A172 (cell line): ENCODE data around the gene TMEM134. TPM values are rescaled to one million over a fixed set of nuclear protein-coding genes. Genes with fewer than 3 reads are reported as not detected.

Source experiments
- DNase-seq: peaks from one replicate; pipeline ENCODE4 v3.0.0-alpha.2; 2015; ENCODE audit warnings: low spot score
- total RNA-seq: library from RNA; depleted of rRNA; stranded (reverse); fragments of >200 nt; shearing (Covaris generic); gene quantifications from 2 replicates; pipeline ENCODE4 v1.2.3, GENCODE V29; 2014

TMEM134 gene
- total RNA-seq, 1 experiment from 2014 or later: 20.0 TPM

GRCh38 chr11:67500831-67501715 lies 32.0 kb upstream of the TMEM134 start:
- no peak for DNase-seq

- no peak for DNase-seq
These were observed 31.4 kb upstream of the TMEM134 start for GRCh38 chr11:67500484-67500821.

- no peak for DNase-seq
These were observed 30.9 kb upstream of the TMEM134 start for GRCh38 chr11:67499808-67500483.

DNA sequence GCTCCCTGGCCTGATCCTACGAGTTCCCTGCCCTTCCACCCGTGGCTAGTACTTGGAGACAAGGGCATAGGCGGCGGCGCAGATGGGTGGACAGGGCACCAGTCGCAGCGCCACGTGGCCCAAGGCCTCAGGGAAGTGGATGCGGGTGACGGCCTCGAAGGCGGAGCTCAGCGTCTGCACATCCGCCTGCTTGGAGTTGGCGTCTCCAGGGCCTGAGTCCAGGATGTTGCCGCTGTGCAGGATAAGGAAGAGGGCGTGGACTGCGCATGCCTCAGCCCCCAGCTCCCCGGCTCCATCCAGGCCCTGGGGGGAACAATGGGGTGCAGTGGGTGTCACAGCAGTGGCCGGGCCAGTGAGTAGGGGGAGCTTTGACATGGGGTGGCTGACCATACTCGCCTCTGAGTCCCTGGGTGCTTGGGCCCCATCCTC lies 29.5 kb upstream of the TMEM134 start:
- no peak for DNase-seq

- no peak for DNase-seq
These were observed 28.7 kb upstream of the TMEM134 start for GRCh38 chr11:67497656-67498291.

DNA sequence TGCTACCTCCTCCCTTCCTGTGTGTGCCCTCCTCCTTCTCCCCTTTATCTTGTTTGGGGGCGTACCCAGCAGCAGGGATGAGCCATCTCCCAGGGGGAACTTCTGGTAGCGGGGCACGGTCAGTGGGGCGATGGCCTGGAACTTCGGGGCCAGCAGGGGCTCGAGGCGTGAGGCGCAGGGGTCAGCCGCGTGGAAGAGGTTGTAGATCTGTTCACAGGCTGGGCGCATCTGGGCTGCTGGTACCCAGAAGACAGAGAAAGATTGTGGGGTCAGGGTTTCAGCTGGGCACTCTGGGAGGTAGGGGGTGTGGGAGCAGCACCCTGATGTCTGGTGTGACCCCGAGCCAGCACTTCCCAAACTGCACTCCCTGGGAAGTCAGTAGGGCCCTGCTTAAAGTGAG lies 27.1 kb upstream of the TMEM134 start:
- no peak for DNase-seq

- DNase-seq: no peak
These were observed 26.4 kb upstream of the TMEM134 start for GRCh38 chr11:67495234-67496005.

GRCh38 chr11:67494371-67495233 lies 25.6 kb upstream of the TMEM134 start:
- no peak for DNase-seq

DNA sequence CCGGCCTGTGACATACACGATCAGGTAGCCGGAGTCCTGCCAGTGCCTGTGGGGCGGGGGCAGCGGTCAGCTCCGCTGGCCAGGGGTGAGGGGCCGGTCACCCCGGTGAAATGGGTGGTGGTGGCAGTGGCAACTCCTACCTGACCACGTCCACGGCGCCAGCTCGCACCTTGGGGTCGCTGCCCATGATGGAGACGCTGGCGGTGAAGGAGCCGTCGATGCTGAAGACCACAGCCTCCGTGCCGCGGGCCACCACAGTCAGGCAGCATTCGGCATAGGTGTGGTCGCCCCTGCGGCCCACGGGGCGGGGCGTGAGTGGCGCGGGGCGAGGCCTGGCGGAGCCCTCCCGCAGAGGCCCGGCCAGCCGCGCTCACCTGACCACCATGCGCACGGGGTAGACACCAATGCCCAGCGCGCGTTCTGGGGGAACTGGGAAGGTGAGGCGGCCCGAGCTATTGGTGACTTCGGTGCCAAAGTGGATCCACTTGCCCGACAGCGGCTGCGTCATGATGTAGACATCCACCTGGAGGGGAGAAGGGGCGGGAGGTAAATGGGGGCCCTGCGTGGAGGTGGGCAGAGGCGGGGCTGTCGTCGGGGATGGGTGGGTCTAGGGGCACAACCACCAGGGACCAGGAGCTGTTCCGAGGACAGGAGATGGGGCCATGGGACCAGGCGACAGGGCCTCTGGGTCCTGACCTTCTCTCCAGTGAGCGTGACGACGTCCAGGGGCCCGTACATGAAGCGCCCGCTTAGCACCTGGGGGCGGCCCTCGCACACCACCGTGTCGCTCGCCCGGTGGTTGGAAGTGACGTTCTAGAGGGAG lies 24.7 kb upstream of the TMEM134 start:
- no peak for DNase-seq

DNA sequence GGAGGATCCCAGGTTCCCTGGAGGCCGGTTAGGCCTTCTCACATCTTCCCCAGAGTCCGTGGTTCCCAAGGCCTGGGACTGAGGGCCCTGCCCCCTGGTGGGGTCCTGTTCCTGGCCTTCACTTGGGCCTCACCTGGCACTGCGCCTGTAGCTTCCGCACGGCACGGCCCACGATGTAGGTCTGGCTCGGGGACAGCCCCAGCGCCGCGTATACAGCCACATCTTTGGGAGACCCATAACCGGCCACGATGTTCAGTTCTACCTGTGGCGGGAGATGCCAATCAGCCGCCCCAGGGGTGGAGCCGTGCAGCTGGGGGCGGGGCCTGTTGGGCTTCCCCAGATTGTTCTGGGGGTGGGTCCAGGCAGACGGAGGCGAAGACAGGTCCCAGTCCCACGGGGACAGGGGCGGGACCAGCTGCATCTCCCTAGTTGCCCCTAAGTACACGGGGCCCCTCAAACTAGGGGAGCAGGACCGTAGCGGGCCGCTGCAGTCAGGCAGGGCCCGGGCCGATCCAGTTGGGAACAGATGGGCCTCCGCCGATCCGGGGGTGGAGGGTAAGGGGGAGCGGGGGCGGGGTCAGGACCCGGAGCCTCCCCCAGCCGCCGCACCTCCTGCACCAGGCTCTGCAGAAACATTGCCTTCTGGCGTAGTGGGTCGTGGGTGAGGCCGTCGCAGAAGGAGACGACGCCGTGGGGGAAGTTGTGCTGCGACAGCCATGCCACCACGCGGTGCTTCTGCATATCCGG lies 23.9 kb upstream of the TMEM134 start:
- DNase-seq: no peak

DNA sequence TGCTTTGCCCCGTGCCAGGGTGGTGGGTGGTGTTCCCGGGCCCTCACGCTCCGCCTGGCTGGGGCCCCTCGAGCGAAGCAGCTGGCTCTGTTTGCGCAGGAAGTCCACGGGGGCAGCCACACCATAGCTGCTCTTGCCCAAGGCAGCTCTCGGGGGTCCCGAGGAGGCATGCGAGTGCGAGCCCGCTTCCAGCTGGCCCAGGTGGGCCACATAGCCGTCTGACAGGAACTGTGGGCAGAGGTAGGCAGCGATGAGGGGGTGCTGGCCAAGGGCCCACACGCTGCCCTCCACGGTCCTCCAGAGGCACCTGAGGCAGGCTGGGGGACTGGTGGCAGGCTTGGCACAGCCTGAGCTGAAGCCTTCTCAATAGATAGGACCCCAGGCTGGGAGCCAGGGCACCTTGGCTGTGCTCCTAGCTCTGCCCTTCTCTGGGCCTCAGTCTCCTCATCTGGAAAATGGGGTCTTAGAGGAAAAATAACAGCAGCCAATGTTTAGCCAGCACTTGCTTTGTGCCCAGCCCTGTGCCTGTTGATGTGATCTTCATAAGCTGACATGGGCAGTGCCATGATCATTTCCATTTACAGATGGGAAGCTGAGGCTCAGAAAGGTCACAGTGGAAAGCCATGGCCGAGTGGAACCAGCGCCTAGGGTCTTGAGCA lies 23.1 kb upstream of the TMEM134 start:
- no peak for DNase-seq

- DNase-seq: no peak
These were observed 22.4 kb upstream of the TMEM134 start for GRCh38 chr11:67491276-67492068.

DNA sequence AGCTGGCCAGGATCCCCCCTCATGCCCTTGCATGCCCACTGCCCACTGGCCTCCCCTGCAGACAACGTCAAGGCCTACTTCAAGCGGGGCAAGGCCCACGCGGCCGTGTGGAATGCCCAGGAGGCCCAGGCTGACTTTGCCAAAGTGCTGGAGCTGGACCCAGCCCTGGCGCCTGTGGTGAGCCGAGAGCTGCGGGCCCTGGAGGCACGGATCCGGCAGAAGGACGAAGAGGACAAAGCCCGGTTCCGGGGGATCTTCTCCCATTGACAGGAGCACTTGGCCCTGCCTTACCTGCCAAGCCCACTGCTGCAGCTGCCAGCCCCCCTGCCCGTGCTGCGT lies 21.6 kb upstream of the TMEM134 start:
- no peak for DNase-seq

DNA sequence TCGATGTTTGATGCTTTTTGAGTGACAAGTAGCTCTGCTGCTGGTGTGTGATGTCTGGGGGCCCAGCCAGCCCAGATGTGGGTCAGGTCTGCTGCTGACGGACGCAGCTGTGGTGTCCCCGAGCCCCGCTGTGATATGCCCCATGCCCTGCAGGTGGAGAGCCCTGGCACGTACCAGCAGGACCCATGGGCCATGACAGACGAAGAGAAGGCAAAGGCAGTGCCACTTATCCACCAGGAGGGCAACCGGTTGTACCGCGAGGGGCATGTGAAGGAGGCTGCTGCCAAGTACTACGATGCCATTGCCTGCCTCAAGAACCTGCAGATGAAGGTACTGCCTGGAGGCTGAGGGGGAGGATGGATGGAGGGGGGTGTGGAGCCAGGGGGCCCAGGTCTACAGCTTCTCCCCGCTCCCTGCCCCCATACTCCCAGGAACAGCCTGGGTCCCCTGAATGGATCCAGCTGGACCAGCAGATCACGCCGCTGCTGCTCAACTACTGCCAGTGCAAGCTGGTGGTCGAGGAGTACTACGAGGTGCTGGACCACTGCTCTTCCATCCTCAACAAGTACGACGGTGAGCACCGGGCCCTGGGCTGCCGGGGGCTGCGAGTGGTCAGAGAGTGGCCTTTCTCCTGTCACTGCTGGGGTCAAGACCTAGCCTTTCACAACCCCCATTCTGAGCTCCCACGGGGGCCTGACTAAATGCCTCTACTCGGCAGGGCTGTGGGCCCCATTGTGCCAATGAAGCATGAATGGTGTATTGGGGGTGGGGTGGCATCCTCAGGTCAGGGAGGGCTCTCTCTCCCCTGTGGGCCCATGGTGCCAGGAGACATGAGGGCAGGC lies 21.1 kb upstream of the TMEM134 start:
- no peak for DNase-seq

DNA sequence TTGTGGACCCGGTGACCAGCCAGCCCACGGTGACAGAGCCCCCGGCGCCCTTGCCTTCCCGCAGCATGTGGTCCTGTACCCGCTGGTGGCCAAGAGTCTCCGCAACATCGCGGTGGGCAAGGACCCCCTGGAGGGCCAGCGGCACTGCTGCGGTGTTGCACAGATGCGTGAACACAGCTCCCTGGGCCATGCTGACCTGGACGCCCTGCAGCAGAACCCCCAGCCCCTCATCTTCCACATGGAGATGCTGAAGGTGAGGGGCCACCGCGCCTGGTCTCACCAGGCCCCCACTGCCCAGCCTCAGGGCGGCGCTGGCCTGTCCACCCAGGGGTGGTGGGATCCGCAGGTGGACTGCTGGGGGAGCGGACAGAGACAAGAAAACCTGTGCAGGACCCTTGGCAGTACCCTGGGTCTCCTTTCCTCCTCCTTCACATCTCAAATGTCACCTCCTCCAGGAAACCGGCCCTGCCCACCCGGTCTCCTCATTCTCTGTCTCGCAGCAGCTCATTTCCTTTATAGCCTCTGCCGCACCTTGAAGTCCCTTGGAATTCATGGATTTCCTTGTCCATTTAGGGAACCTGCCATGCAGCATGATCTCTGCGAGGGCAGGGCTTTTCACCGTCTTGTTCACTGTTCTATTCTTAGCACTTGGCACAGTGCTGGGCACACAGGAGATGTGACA lies 20.3 kb upstream of the TMEM134 start:
- DNase-seq: no peak

- no peak for DNase-seq
These were observed 17.6 kb upstream of the TMEM134 start for GRCh38 chr11:67486481-67487195.
